Raji (cell line): ENCODE results near the gene SEPTIN2.
A peak's percentile ranks its signal among the peaks of the same experiment; 100 is the strongest.

Experiments used
- POLR2A ChIP-seq: IDR thresholded peaks from 2 replicates; pipeline ENCODE4 v1.6.1; 2011; ENCODE audit warnings: low read depth, low read length, control low read depth; ENCODE audit not compliant: insufficient read depth

SEPTIN2 gene

GRCh38 chr2:241354668-241355658, 39.2 kb downstream of the SEPTIN2 start:
- no peak for TF ChIP-seq POLR2A

- peak; percentile 91 for TF ChIP-seq POLR2A
Measured at GRCh38 chr2:241355983-241356870, 40.5 kb downstream of the SEPTIN2 start, which contains the start of gene FARP2. Gene FARP2 (plus strand): TSS chr2:241356285. CDS start chr2:241373108, 16,823 bp downstream.

GRCh38 chr2:241356871-241357260, 41.1 kb downstream of the SEPTIN2 start:
- no peak for TF ChIP-seq POLR2A

GRCh38 chr2:241357531-241357930, 41.8 kb downstream of the SEPTIN2 start:
- TF ChIP-seq POLR2A, result no peak

- no peak for TF ChIP-seq POLR2A
Measured at GRCh38 chr2:241358470-241358869, 42.7 kb downstream of the SEPTIN2 start.

- TF ChIP-seq POLR2A, result no peak
Measured at GRCh38 chr2:241359481-241360045, 43.8 kb downstream of the SEPTIN2 start.

- no peak for TF ChIP-seq POLR2A
Measured at GRCh38 chr2:241363426-241363825, 47.7 kb downstream of the SEPTIN2 start.

GRCh38 chr2:241364781-241365180, 49.1 kb downstream of the SEPTIN2 start:
- TF ChIP-seq POLR2A, result no peak

GRCh38 chr2:241366678-241367077, 51.0 kb downstream of the SEPTIN2 start:
- TF ChIP-seq POLR2A, result no peak

- no peak for TF ChIP-seq POLR2A
Measured at GRCh38 chr2:241368643-241369042, 52.9 kb downstream of the SEPTIN2 start.

GRCh38 chr2:241372361-241372992, 56.8 kb downstream of the SEPTIN2 start:
- TF ChIP-seq POLR2A, result no peak

- no peak for TF ChIP-seq POLR2A
Measured at GRCh38 chr2:241373446-241373845, 57.7 kb downstream of the SEPTIN2 start.

- no peak for TF ChIP-seq POLR2A
Measured at GRCh38 chr2:241375300-241375699, 59.6 kb downstream of the SEPTIN2 start.

GRCh38 chr2:241376808-241377207, 61.1 kb downstream of the SEPTIN2 start:
- no peak for TF ChIP-seq POLR2A

GRCh38 chr2:241378816-241379215, 63.1 kb downstream of the SEPTIN2 start:
- no peak for TF ChIP-seq POLR2A
